ENCODE data around the gene ELAVL4.

- TF ChIP-seq RXRA (IDR thresholded peaks at IDR 0.05) = no peak
- no peak for TF ChIP-seq CTCF (IDR thresholded peaks at IDR 0.05; ENCODE audit: low read depth, low read length, missing input control)
- TF ChIP-seq GABPA (IDR thresholded peaks at IDR 0.05 in 1 of 2, conservative IDR thresholded peaks at IDR 0.05 in 1 of 2) = no peak
- no peak for TF ChIP-seq FOXA1 (IDR thresholded peaks at IDR 0.05)
- no peak for TF ChIP-seq YY1 (IDR thresholded peaks at IDR 0.05)
- no peak for TF ChIP-seq EGR1 (IDR thresholded peaks at IDR 0.05; ENCODE audit: low read depth in 2 of 2)
- TF ChIP-seq RAD21 (IDR thresholded peaks at IDR 0.05) = no peak
- TF ChIP-seq REST (IDR thresholded peaks at IDR 0.05) = no peak
- TF ChIP-seq JUND (IDR thresholded peaks at IDR 0.05) = no peak
These were observed 38.6 kb downstream of the ELAVL4 start for GRCh38 chr1:50147191-50147850.
